Measurements from ENCODE around the gene KLB.
A peak's percentile ranks its signal among the peaks of the same experiment; 100 is the strongest.
"Not testable (repeated sequence)": the region's sequence is repeated elsewhere in the genome, so short reads cannot be mapped to it uniquely, and the experiment has no call there.

The KLB gene

GRCh38 chr4:39367166-39367565 lies 39.6 kb upstream of the KLB start:
- DNase-seq (ENCODE audit: low read depth) = no peak
- no peak for TF ChIP-seq CTCF (conservative IDR thresholded peaks at IDR 0.05; ENCODE audit: low read depth, low read length)
- no peak overlapping the region for H3K4me3 ChIP-seq (ENCODE audit: low read depth, low read length)

DNA sequence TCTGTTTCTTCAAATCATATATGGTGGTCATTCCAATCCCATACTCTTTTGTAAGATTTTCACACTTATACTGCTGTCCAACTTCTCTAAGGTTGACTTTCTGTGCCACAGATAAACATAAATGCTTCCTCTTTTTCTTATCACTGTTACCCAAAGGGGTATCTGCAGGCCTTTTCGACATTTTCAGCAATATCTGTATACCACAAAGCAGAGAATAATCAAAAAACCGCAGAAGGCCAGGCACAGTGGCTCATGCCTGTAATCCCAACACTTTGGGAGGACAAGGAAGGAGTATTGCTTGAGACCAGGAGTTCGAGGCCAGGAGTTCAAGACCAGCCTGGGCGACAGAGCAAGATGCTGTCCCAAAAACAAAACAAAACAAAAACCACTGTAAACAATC lies 37.4 kb upstream of the KLB start:
- H3K4me3 ChIP-seq (ENCODE audit: low read depth, low read length) = no peak overlapping the region
- no peak for DNase-seq (ENCODE audit: low read depth)
- TF ChIP-seq CTCF (conservative IDR thresholded peaks at IDR 0.05; ENCODE audit: low read depth, low read length) = no peak

GRCh38 chr4:39371209-39371608 lies 35.5 kb upstream of the KLB start:
- H3K4me3 ChIP-seq (ENCODE audit: low read depth, low read length) = not testable (repeated sequence)

GRCh38 chr4:39375478-39375877 lies 31.3 kb upstream of the KLB start:
- TF ChIP-seq CTCF (conservative IDR thresholded peaks at IDR 0.05; ENCODE audit: low read depth, low read length) = no peak
- H3K4me3 ChIP-seq (ENCODE audit: low read depth, low read length) = no peak overlapping the region
- DNase-seq (ENCODE audit: low read depth) = no peak

More at GRCh38 chr4:39371209-39371608, 35.5 kb upstream of the KLB start:
- not testable (repeated sequence) for DNase-seq (ENCODE audit: low read depth)

DNA sequence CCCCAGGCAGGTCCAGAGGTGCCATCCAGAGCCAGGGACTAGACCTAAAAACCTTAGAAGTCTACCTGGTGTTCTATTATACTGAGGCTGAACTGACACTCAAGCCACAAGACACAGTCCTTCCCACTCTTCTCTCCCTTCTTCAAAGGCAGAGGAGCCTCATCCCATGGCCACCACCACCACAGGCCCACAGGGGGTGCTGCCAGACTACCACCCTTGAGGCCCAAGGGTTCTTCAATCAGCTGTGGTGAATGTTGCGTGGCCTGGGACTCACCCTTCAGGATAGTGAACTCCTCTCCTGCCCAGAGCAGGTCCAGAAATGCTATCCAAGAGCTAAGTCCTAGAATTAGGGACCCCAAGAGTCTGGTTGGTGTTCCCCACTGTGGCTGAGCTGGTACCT lies 23.0 kb upstream of the KLB start:
- DNase-seq (ENCODE audit: low read depth) = no peak
- H3K4me3 ChIP-seq (ENCODE audit: low read depth, low read length) = no peak overlapping the region
- no peak for TF ChIP-seq CTCF (conservative IDR thresholded peaks at IDR 0.05; ENCODE audit: low read depth, low read length)

- no peak for TF ChIP-seq CTCF (conservative IDR thresholded peaks at IDR 0.05; ENCODE audit: low read depth, low read length)
- DNase-seq (ENCODE audit: low read depth) = no peak
- H3K4me3 ChIP-seq (ENCODE audit: low read depth, low read length) = no peak overlapping the region
These were observed 22.2 kb upstream of the KLB start for GRCh38 chr4:39384563-39384962.

GRCh38 chr4:39390603-39391002 lies 16.1 kb upstream of the KLB start:
- H3K4me3 ChIP-seq (ENCODE audit: low read depth, low read length) = no peak overlapping the region
- peak; percentile 16 for DNase-seq (ENCODE audit: low read depth)
- no peak for TF ChIP-seq CTCF (conservative IDR thresholded peaks at IDR 0.05; ENCODE audit: low read depth, low read length)

GRCh38 chr4:39394706-39395105 lies 12.0 kb upstream of the KLB start:
- DNase-seq (ENCODE audit: low read depth) = no peak
- TF ChIP-seq CTCF (conservative IDR thresholded peaks at IDR 0.05; ENCODE audit: low read depth, low read length) = no peak
- H3K4me3 ChIP-seq (ENCODE audit: low read depth, low read length) = no peak overlapping the region

DNA sequence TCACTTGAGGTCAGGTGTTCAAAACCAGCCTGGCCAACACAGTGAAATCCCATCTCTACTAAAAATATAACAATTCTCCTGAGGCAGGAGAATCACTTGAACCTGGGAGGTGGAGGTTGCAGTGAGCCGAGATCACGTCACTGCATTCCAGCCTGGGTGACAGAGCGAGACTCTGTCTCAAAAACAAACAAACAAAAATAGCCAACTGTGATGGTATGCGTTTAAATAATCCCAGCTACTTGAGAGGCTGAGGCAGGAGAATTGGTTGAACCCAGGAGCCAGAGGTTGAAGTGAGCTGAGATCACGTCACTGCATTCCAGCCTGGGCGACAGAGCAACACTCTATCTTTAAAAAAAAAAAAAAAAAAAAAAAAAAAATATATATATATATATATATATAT lies 5.1 kb upstream of the KLB start:
- H3K4me3 ChIP-seq (ENCODE audit: low read depth, low read length); DNase-seq (ENCODE audit: low read depth): not testable (repeated sequence)
